Naive thymus-derived CD4-positive, alpha-beta T cell (primary cell): Measurements from ENCODE around the gene GPR158. TPM values are rescaled to one million over a fixed set of nuclear protein-coding genes. Genes with fewer than 3 reads are reported as not detected.

Experiments
- ATAC-seq: fragments of 150-1000 bp; cut with Tn5 transposase; 2 replicates; pipeline ENCODE4 v1.10.0; 2021; ENCODE audit warnings: mild to moderate bottlenecking, moderate library complexity
- CTCF ChIA-PET: fragments of 350-600 bp; sonication (Branson Sonifier 250); formaldehyde crosslinking; loops from one replicate; lab custom pipeline; 2021; ENCODE audit warnings: antibody characterized with exemption; lab: Charles Lee
- POLR2A ChIA-PET: fragments of 350-600 bp; sonication (Branson Sonifier 250); formaldehyde crosslinking; loops from one replicate; lab custom pipeline; 2021; ENCODE audit warnings: antibody characterized with exemption, inconsistent platforms; lab: Charles Lee
- DNase-seq, 9 donors: peaks; one replicate each; pipeline versions ENCODE4 v3.0.0 to v3.0.0-alpha.2; 2020 to 2022; ENCODE audit warnings: mixed read lengths in 1 of 9
- H3K27ac ChIP-seq: one replicate; pipeline ENCODE4 v1.7.0; 2013; ENCODE audit warnings: mild to moderate bottlenecking, low read depth, low read length, moderate library complexity
- H3K27me3 ChIP-seq, 2 donors: one replicate each; pipeline ENCODE4 v1.7.0; 2013; ENCODE audit warnings: low read length in 2 of 2, mild to moderate bottlenecking in 2 of 2, moderate library complexity in 2 of 2; ENCODE audit not compliant: control insufficient read depth in 2 of 2, insufficient read depth in 2 of 2
- H3K36me3 ChIP-seq, 3 experiments: 1 replicate in 2 of 3; 2 replicates in 1 of 3; pipeline ENCODE4 v1.7.0; 2013; ENCODE audit warnings: low read length in 3 of 3, mild to moderate bottlenecking in 3 of 3, moderate library complexity in 1 of 3; ENCODE audit not compliant: insufficient read depth in 3 of 3, control insufficient read depth in 2 of 3
- H3K4me1 ChIP-seq, 2 donors: one replicate each; pipeline ENCODE4 v1.7.0; 2013; ENCODE audit warnings: low read length in 2 of 2, mild to moderate bottlenecking in 2 of 2, moderate library complexity in 1 of 2; ENCODE audit not compliant: control insufficient read depth in 2 of 2, insufficient read depth in 2 of 2
- H3K4me3 ChIP-seq: 2 replicates; pipeline ENCODE4 v1.7.0; 2013; ENCODE audit warnings: mild to moderate bottlenecking, low read length
- H3K9me3 ChIP-seq, 3 experiments: 1 replicate in 2 of 3; 2 replicates in 1 of 3; pipeline ENCODE4 v1.7.0; 2013; ENCODE audit warnings: low read length in 3 of 3; ENCODE audit not compliant: control insufficient read depth in 2 of 3
- H3K27ac Mint-ChIP-seq, 9 donors: one replicate each; pipeline ENCODE4 v1.8.0; 2020 to 2022; ENCODE audit warnings: mixed read lengths in 9 of 9, mild to moderate bottlenecking in 8 of 9, moderate library complexity in 5 of 9, inconsistent platforms in 2 of 9
- H3K27me3 Mint-ChIP-seq, 5 donors: one replicate each; pipeline ENCODE4 v1.8.0; 2021 to 2022; ENCODE audit warnings: mixed read lengths in 5 of 5, mild to moderate bottlenecking in 1 of 5
- H3K36me3 Mint-ChIP-seq, 5 donors: one replicate each; pipeline ENCODE4 v1.8.0; 2020 to 2022; ENCODE audit warnings: mixed read lengths in 5 of 5, mild to moderate bottlenecking in 3 of 5, inconsistent platforms in 1 of 5
- H3K4me1 Mint-ChIP-seq, 7 donors: one replicate each; pipeline ENCODE4 v1.8.0; 2020 to 2022; ENCODE audit warnings: mixed read lengths in 7 of 7, mild to moderate bottlenecking in 3 of 7, inconsistent platforms in 1 of 7
- H3K4me3 Mint-ChIP-seq, 10 donors: one replicate each; pipeline ENCODE4 v1.8.0; 2020 to 2022; ENCODE audit warnings: mild to moderate bottlenecking in 10 of 10, mixed read lengths in 10 of 10, moderate library complexity in 6 of 10, inconsistent platforms in 2 of 10
- H3K9me3 Mint-ChIP-seq, 11 donors: one replicate each; pipeline ENCODE4 v1.8.0; 2020 to 2022; ENCODE audit warnings: mixed read lengths in 11 of 11, mild to moderate bottlenecking in 4 of 11, inconsistent platforms in 1 of 11, moderate library complexity in 1 of 11
- intact Hi-C, 2 donors: fragments of 100-400 bp; cut with micrococcal nuclease; formaldehyde crosslinking; loops; one replicate each; pipeline ENCODE4 v1.15.1; 2023
- polyA plus RNA-seq, 2 donors: library from polyadenylated mRNA; unstranded; fragments of 300-500 nt; fragmentation: Illumina TruSeq; gene quantifications; one replicate each; pipeline ENCODE4 v1.2.3, GENCODE V29; 2021
- total RNA-seq, 6 experiments: library from RNA in 5 of 6; stranded (reverse) in 5 of 6; gene quantifications; 1 replicate in 5 of 6; 2 replicates in 1 of 6; pipeline ENCODE4 v1.2.3 and lab custom pipeline; 2021 to 2026

GPR158 gene
- total and polyA plus RNA-seq, 7 experiments from 2014 or later, result not detected

DNA sequence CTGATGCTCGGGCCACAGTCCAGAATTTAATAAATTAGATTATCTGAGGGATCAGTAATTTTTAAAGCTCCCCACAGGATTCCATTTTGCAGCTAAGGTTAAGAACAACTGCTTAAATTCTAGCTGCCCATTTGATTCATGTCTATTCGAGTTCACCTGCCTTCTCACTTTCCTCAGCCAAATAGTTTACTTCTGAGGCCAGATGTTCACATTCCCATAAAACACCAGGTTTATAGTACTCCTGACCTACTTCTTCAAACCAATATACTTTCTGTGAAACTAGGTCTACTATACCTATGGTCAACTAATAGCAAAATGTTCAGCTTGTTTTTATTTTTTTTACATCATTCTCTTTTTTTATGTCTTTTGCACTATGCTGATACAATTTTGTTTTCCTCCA is 86.3 kb downstream of the GPR158 start:
- no peaks in the 10 kb centered on the region for H3K36me3 Mint-ChIP-seq
- DNase-seq (no peak), ATAC-seq (no peak)
- ChIA-PET CTCF (no interaction called here), POLR2A (no interaction called here)
- no peaks in the 10 kb centered on the region for H3K27me3 Mint-ChIP-seq
- H3K4me1 Mint-ChIP-seq, result no peaks in the 10 kb centered on the region
- intact Hi-C loops, result no loop called here
- H3K27me3 ChIP-seq, result no peaks in the 10 kb centered on the region
- no peaks in the 10 kb centered on the region for H3K36me3 ChIP-seq
- H3K9me3 ChIP-seq, result no peaks in the 10 kb centered on the region
- H3K4me3 ChIP-seq, result no peak overlapping the region
- H3K27ac Mint-ChIP-seq, result no peak overlapping the region
- H3K27ac ChIP-seq, result no peak overlapping the region
- peaks cover 0 to 4% (median 0%) of the 10 kb centered on the region in 11 donors for H3K9me3 Mint-ChIP-seq
- no peaks in the 10 kb centered on the region for H3K4me1 ChIP-seq
- no peak overlapping the region for H3K4me3 Mint-ChIP-seq

DNA sequence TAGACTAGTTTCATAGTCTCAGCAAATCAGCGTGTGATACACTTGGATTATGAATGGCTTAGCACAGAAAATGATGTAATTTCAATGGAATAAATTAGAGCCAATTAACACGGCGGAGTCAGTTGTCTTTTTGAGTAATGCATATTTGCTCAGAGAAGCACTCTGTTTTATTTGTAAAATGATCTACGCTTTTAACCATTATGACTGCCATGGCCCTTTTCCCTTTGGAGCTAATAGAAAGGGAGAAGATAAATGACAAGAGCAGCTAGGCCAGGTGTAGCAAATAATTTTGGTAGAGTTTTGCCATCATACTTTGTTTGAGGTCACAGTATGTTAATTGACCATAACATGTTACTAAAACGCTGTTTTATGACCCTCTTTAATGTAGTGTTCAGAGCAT is 86.8 kb downstream of the GPR158 start:
- no peaks in the 10 kb centered on the region for H3K27me3 Mint-ChIP-seq

DNA sequence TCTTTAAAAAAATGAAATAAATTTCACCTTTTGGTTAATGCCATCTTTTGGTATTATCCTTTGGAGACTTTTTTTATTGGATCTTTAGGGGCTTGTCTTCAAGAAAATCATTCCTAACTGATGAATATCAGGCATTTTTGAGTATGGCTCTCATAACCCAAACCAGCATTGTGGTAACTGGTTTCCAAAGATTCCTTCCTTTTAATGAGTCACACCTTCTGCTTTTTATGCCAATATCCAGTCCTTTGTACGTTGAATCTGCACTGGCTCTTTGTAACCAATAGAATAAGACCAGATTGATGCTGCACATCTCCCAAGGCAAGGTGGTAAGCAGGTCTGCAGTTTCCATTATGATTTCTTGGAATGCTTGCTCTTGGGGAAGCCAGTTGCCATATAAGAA is 89.1 kb downstream of the GPR158 start:
- ChIA-PET CTCF (no interaction called here), POLR2A (no interaction called here)
- H3K9me3 Mint-ChIP-seq, result peaks cover 0 to 7% (median 0%) of the 10 kb centered on the region in 11 donors
- Histone ChIP-seq H3K27me3 (no peaks in the 10 kb centered on the region), H3K27ac (no peak overlapping the region), H3K36me3 (no peaks in the 10 kb centered on the region), H3K9me3 (no peaks in the 10 kb centered on the region), H3K4me3 (no peak overlapping the region), H3K4me1 (no peaks in the 10 kb centered on the region)
- H3K36me3 Mint-ChIP-seq, result no peaks in the 10 kb centered on the region
- H3K27me3 Mint-ChIP-seq, result no peaks in the 10 kb centered on the region
- no peak overlapping the region for H3K27ac Mint-ChIP-seq
- intact Hi-C loops, result no loop called here
- DNase-seq (no peak), ATAC-seq (no peak)
- no peak overlapping the region for H3K4me3 Mint-ChIP-seq
- peaks cover 0 to 1% (median 0%) of the 10 kb centered on the region in 7 donors for H3K4me1 Mint-ChIP-seq

More for the DNA sequence above, 86.8 kb downstream of the GPR158 start:
- Histone ChIP-seq H3K27me3 (no peaks in the 10 kb centered on the region), H3K4me1 (no peaks in the 10 kb centered on the region), H3K27ac (no peak overlapping the region), H3K9me3 (no peaks in the 10 kb centered on the region), H3K4me3 (no peak overlapping the region), H3K36me3 (no peaks in the 10 kb centered on the region)
- no peak overlapping the region for H3K27ac Mint-ChIP-seq
- ChIA-PET POLR2A (no interaction called here), CTCF (no interaction called here)
- H3K9me3 Mint-ChIP-seq, result peaks cover 0 to 5% (median 0%) of the 10 kb centered on the region in 11 donors
- no peak for DNase-seq
- H3K4me1 Mint-ChIP-seq, result no peaks in the 10 kb centered on the region
- no peak overlapping the region for H3K4me3 Mint-ChIP-seq
- ATAC-seq, result no peak
- no peaks in the 10 kb centered on the region for H3K36me3 Mint-ChIP-seq
- intact Hi-C loops, result no loop called here

DNA sequence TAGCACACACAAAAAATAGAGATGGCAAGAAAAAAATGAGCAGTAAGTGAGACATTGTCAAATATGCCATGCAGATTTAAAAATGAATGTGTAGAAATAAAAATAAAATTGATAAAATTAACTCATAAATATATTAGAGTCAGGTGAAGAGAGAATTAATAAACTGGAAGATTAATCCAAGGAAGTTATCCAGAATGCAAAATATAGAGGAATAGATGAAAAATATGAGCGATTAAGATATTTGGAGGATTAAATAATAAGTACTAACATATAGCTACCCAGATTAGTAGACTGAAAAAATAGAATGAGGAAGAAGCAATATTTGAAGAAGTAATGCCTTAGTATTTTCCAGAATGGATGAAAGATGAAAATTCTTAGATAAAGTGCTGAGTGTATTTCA is 103.4 kb downstream of the GPR158 start:
- CTCF ChIA-PET, result no interaction called here
- no peaks in the 10 kb centered on the region for H3K27me3 ChIP-seq
- intact Hi-C loops, result no loop called here

DNA sequence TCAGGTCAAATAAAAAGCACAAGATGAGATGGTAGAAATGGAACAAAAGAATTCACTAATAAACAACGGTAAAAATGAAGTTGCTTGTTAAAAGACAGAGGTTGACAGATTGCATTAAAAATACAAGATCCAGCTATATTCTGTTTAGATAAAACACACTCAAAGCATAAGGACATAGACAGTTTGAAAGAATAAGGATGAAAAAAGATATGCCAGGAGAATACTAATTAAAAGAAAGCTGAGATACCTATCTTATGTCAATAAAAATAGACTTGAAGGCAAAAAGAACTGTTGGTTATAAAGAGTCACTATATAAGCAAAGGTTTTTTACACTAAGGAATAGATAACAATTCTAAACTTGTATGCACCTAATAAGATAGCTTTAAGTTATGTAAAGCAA is 105.3 kb downstream of the GPR158 start:
- Mint-ChIP-seq H3K9me3 (peaks cover 6 to 34% (median 14%) of the 10 kb centered on the region in 11 donors), H3K36me3 (peaks cover 0 to 5% (median 0%) of the 10 kb centered on the region in 5 donors), H3K4me3 (no peak overlapping the region), H3K27me3 (peaks cover 0 to 3% (median 0%) of the 10 kb centered on the region in 5 donors), H3K27ac (no peak overlapping the region), H3K4me1 (no peaks in the 10 kb centered on the region)
- no peaks in the 10 kb centered on the region for H3K36me3 ChIP-seq
- ChIA-PET POLR2A (no interaction called here), CTCF (no interaction called here)
- ATAC-seq, result no peak
- H3K27me3 ChIP-seq, result no peaks in the 10 kb centered on the region
- no peak overlapping the region for H3K4me3 ChIP-seq
- DNase-seq, result no peak
- intact Hi-C loops, result no loop called here
- peaks cover 0 to 9% (median 0%) of the 10 kb centered on the region in 3 experiments for H3K9me3 ChIP-seq
- no peak overlapping the region for H3K27ac ChIP-seq
- no peaks in the 10 kb centered on the region for H3K4me1 ChIP-seq

More for the DNA sequence above, 103.4 kb downstream of the GPR158 start:
- H3K36me3 ChIP-seq, result no peaks in the 10 kb centered on the region
- ATAC-seq, result no peak
- Mint-ChIP-seq H3K4me3 (no peak overlapping the region), H3K27ac (no peak overlapping the region), H3K36me3 (peaks cover 0 to 5% (median 0%) of the 10 kb centered on the region in 5 donors), H3K27me3 (peaks cover 0 to 3% (median 0%) of the 10 kb centered on the region in 5 donors), H3K4me1 (no peaks in the 10 kb centered on the region), H3K9me3 (peaks cover 6 to 30% (median 14%) of the 10 kb centered on the region in 11 donors)
- POLR2A ChIA-PET, result no interaction called here
- H3K27ac ChIP-seq, result no peak overlapping the region
- no peaks in the 10 kb centered on the region for H3K4me1 ChIP-seq
- no peak overlapping the region for H3K4me3 ChIP-seq
- H3K9me3 ChIP-seq, result peaks cover 0 to 9% (median 0%) of the 10 kb centered on the region in 3 experiments
- no peak for DNase-seq

DNA sequence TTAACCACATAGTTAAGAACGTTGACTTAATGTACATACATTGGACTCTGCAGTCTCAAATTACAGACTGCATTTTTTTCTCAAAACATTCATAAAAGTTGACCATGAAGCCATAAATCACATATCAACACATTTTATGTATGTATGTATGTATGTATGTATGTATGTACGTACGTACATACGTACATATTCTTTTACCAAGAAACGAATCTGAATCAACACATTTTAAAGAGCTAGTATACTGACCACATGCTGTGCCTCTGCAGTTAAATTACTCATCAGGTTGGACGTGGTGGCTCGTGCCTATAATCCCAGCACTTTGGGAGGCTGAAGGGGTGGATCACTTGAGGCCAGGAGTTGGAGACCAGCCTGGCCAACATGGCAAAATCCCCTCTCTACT is 105.8 kb downstream of the GPR158 start:
- H3K36me3 ChIP-seq, result no peaks in the 10 kb centered on the region
- H3K4me1 Mint-ChIP-seq, result no peaks in the 10 kb centered on the region
- H3K4me3 ChIP-seq, result no peak overlapping the region
- CTCF ChIA-PET, result no interaction called here
- H3K4me1 ChIP-seq, result no peaks in the 10 kb centered on the region
- no peak for ATAC-seq
- DNase-seq, result no peak
- intact Hi-C loops, result no loop called here
- H3K27ac ChIP-seq, result no peak overlapping the region
- no peak overlapping the region for H3K27ac Mint-ChIP-seq
- H3K9me3 Mint-ChIP-seq, result peaks cover 7 to 39% (median 17%) of the 10 kb centered on the region in 11 donors
- H3K36me3 Mint-ChIP-seq, result peaks cover 0 to 5% (median 0%) of the 10 kb centered on the region in 5 donors
- peaks cover 0 to 3% (median 0%) of the 10 kb centered on the region in 5 donors for H3K27me3 Mint-ChIP-seq
- H3K9me3 ChIP-seq, result peaks cover 0 to 9% (median 0%) of the 10 kb centered on the region in 3 experiments
- POLR2A ChIA-PET, result no interaction called here
- H3K4me3 Mint-ChIP-seq, result no peak overlapping the region
- H3K27me3 ChIP-seq, result no peaks in the 10 kb centered on the region

DNA sequence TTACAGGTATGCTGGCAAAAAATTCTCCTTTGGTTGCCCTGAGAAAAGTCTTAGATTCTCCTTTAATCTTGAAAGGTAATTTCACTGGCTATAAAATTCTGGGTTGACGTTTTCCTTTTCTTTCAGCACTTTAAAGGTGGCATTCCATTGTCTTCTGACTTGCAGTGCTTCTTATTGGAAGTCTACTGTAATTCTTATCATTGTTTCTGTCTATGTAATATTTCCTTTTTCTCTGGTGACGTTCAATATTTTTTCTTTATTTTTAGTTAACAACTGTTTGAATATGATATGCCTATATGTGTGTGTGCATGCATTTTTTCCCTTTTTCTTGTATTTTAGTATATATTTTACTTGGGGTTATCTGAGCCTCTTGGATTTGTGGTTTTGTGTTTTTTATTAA is 111.0 kb downstream of the GPR158 start:
- CTCF ChIA-PET, result no interaction called here
- no peak overlapping the region for H3K4me3 ChIP-seq
- no peaks in the 10 kb centered on the region for H3K36me3 ChIP-seq
- H3K27me3 Mint-ChIP-seq, result no peaks in the 10 kb centered on the region
- H3K27ac Mint-ChIP-seq, result no peak overlapping the region
- POLR2A ChIA-PET, result interaction anchor here (0.6 kb wide), 1 partner anchor 54 kb away, joined by 3 read pairs; no protein-coding TSS in a partner anchor
- intact Hi-C loops, result no loop called here
- no peaks in the 10 kb centered on the region for H3K9me3 ChIP-seq
- ATAC-seq, result no peak
- no peak for DNase-seq
- no peaks in the 10 kb centered on the region for H3K27me3 ChIP-seq
- no peaks in the 10 kb centered on the region for H3K4me1 ChIP-seq
- H3K9me3 Mint-ChIP-seq, result peaks cover 0 to 33% (median 12%) of the 10 kb centered on the region in 11 donors
- no peak overlapping the region for H3K4me3 Mint-ChIP-seq
- H3K27ac ChIP-seq, result no peak overlapping the region
- peaks cover 0 to 4% (median 0%) of the 10 kb centered on the region in 5 donors for H3K36me3 Mint-ChIP-seq
- H3K4me1 Mint-ChIP-seq, result no peaks in the 10 kb centered on the region
